A549 (cell line): ENCODE measurements around the gene SPINK4. TPM values are rescaled to one million over a fixed set of nuclear protein-coding genes. Genes with fewer than 3 reads are reported as not detected.

Experiments
- ATAC-seq, 2 experiments: fragments of 200-7000 bp in 1 of 2; fragments of >200 bp in 1 of 2; cut with Nextera tagmentation in 1 of 2; cut with Tn5 transposase in 1 of 2; 3 replicates each; pipeline versions ENCODE4 v1.8.0 to v1.9.1; 2018 to 2020; ENCODE audit warnings: mild to moderate bottlenecking in 1 of 2, moderate library complexity in 1 of 2
- CTCF ChIA-PET: fragments of 300-600 bp; sonication (Branson Sonifier 250); formaldehyde crosslinking; extraction: SDS; loops from one replicate; lab custom pipeline; 2021; ENCODE audit warnings: antibody characterized with exemption, inconsistent platforms; lab: Yijun Ruan, JAX
- POLR2A ChIA-PET: fragments of 350-600 bp; formaldehyde crosslinking; extraction: SDS; loops from one replicate; lab custom pipeline; 2021; ENCODE audit warnings: antibody characterized with exemption, inconsistent platforms; lab: Yijun Ruan, JAX
- DNase-seq, 2 experiments: peaks; one replicate each; pipeline versions ENCODE4 v3.0.0 to v3.0.0-alpha.2; 2011 to 2016; ENCODE audit warnings: low read depth in 1 of 2, low spot score in 1 of 2
- FAIRE-seq: peaks from 2 replicates; lab custom pipeline; 2011; peaks lifted over from hg19 to GRCh38; lab: Jason Lieb, UNC
- H3K27ac ChIP-seq, 2 experiments: fragments of >200 bp; sonication (Bioruptor Twin); formaldehyde crosslinking; 3 replicates each; pipeline ENCODE4 v1.5.1; 2016 to 2017
- H3K4me1 ChIP-seq: fragments of >200 bp; sonication (Bioruptor Twin); formaldehyde crosslinking; 3 replicates; pipeline ENCODE4 v1.6.1; 2016
- H3K4me2 ChIP-seq: fragments of >200 bp; sonication (Bioruptor Twin); formaldehyde crosslinking; 3 replicates; pipeline ENCODE4 v1.6.1; 2016
- H3K4me3 ChIP-seq: fragments of >200 bp; sonication (Bioruptor Twin); formaldehyde crosslinking; 3 replicates; pipeline ENCODE4 v1.5.1; 2016
- H3K9me3 ChIP-seq: fragments of >200 bp; sonication (Bioruptor Twin); formaldehyde crosslinking; 3 replicates; pipeline ENCODE4 v1.6.1; 2016
- BCL3 ChIP-seq: fragments of >200 bp; sonication (Bioruptor Twin); formaldehyde crosslinking; IDR thresholded peaks from 3 replicates; pipeline ENCODE4 v1.6.1; 2016
- BHLHE40 ChIP-seq: IDR thresholded peaks from 2 replicates; pipeline ENCODE4 v1.6.1; 2012; ENCODE audit warnings: low read depth, low read length, inconsistent platforms
- CBX8 ChIP-seq: fragments of 200-600 bp; sonication (generic); IDR thresholded peaks from 2 replicates; pipeline ENCODE4 v1.6.1; 2016
- CHD2 ChIP-seq: fragments of 150-350 bp; IDR thresholded peaks from 2 replicates; pipeline ENCODE4 v1.6.1; 2014; ENCODE audit warnings: low read length; ENCODE audit not compliant: partially characterized antibody
- CHD4 ChIP-seq: fragments of 200-600 bp; sonication (generic); IDR thresholded peaks from 2 replicates; pipeline ENCODE4 v1.6.1; 2016; ENCODE audit warnings: antibody characterized with exemption, mild to moderate bottlenecking, borderline replicate concordance
- CTCF ChIP-seq: fragments of >200 bp; sonication (Bioruptor Twin); formaldehyde crosslinking; IDR thresholded peaks from 3 replicates; pipeline ENCODE4 v1.5.1; 2016
- EHF ChIP-seq: fragments of 250-450 bp; sonication (Bioruptor Pico); IDR thresholded peaks from 2 replicates; pipeline ENCODE4 v1.5.0; 2020; ENCODE audit warnings: mild to moderate bottlenecking
- EP300 ChIP-seq, 2 experiments: fragments of >200 bp; sonication (Bioruptor Twin); formaldehyde crosslinking; IDR thresholded peaks; 2 replicates in 1 of 2; 3 replicates in 1 of 2; pipeline ENCODE4 v1.6.1; 2016 to 2017
- FOSL2 ChIP-seq, 2 experiments: fragments of 450-650 bp in 1 of 2; fragments of >200 bp in 1 of 2; sonication (Bioruptor Twin) in 1 of 2; formaldehyde crosslinking; IDR thresholded peaks; 2 replicates each; pipeline versions ENCODE4 v1.5.0 to v1.6.1; 2016 to 2020; ENCODE audit warnings: mild to moderate bottlenecking in 1 of 2, moderate library complexity in 1 of 2
- FOXS1 ChIP-seq: fragments of 250-450 bp; sonication (Bioruptor Pico); IDR thresholded peaks from 2 replicates; pipeline ENCODE4 v1.5.0; 2020; ENCODE audit warnings: mild to moderate bottlenecking, moderate library complexity
- HDAC2 ChIP-seq: fragments of 200-600 bp; sonication (generic); IDR thresholded peaks from 2 replicates; pipeline ENCODE4 v1.6.1; 2016
- HEYL ChIP-seq: fragments of 250-450 bp; sonication (Bioruptor Pico); IDR thresholded peaks from 2 replicates; pipeline ENCODE4 v1.8.0; 2021; ENCODE audit warnings: mild to moderate bottlenecking, moderate library complexity
- HOXA7 ChIP-seq: fragments of 250-450 bp; sonication (Bioruptor Pico); IDR thresholded peaks from 2 replicates; pipeline ENCODE4 v1.5.0; 2020; ENCODE audit warnings: mild to moderate bottlenecking, moderate library complexity
- HOXB13 ChIP-seq: fragments of 250-450 bp; sonication (Bioruptor Pico); IDR thresholded peaks from 2 replicates; pipeline ENCODE4 v1.5.0; 2020; ENCODE audit warnings: low read depth, mild to moderate bottlenecking, moderate library complexity
- HOXB5 ChIP-seq: fragments of 250-450 bp; sonication (Bioruptor Pico); IDR thresholded peaks from 2 replicates; pipeline ENCODE4 v1.5.0; 2020; ENCODE audit warnings: mild to moderate bottlenecking, moderate library complexity
- MAFK ChIP-seq: fragments of 450-650 bp; IDR thresholded peaks from 2 replicates; pipeline ENCODE4 v1.6.1; 2014; ENCODE audit not compliant: partially characterized antibody
- MYC ChIP-seq: IDR thresholded peaks from 2 replicates; pipeline ENCODE4 v1.6.1; 2012; ENCODE audit warnings: mild to moderate bottlenecking, inconsistent platforms, low read length, improper control_type of control experiment, borderline replicate concordance
- NFE2L2 ChIP-seq: fragments of 150-350 bp; conservative IDR thresholded peaks from 2 replicates; pipeline ENCODE4 v1.6.1; 2014; ENCODE audit warnings: low read length
- NR3C1 ChIP-seq: fragments of >200 bp; sonication (Bioruptor Twin); formaldehyde crosslinking; IDR thresholded peaks from 3 replicates; pipeline ENCODE4 v1.6.1; 2017
- PBX3 ChIP-seq: IDR thresholded peaks from 2 replicates; pipeline ENCODE4 v1.6.1; 2012
- RFX5 ChIP-seq: fragments of 450-650 bp; IDR thresholded peaks from 2 replicates; pipeline ENCODE4 v1.7.1; 2014; ENCODE audit warnings: antibody characterized with exemption, mild to moderate bottlenecking, moderate library complexity
- TFCP2L1 ChIP-seq: fragments of 250-450 bp; sonication (Bioruptor Pico); IDR thresholded peaks from 2 replicates; pipeline ENCODE4 v1.5.0; 2021; ENCODE audit warnings: mild to moderate bottlenecking
- TP53 ChIP-seq: fragments of 250-450 bp; sonication (Bioruptor Pico); IDR thresholded peaks from 2 replicates; pipeline ENCODE4 v1.5.0; 2021; ENCODE audit warnings: mild to moderate bottlenecking, moderate library complexity
- ZNF302 ChIP-seq: fragments of 250-450 bp; sonication (Bioruptor Pico); IDR thresholded peaks from 2 replicates; pipeline ENCODE4 v1.9.0; 2021; ENCODE audit warnings: inconsistent platforms, mild to moderate bottlenecking, moderate library complexity
- ZSCAN20 ChIP-seq: fragments of 250-450 bp; sonication (Bioruptor Pico); IDR thresholded peaks from 2 replicates; pipeline ENCODE4 v1.8.0; 2022; ENCODE audit warnings: mild to moderate bottlenecking, moderate library complexity
- WGBS: methylation state at CpG from one replicate; pipeline ENCODE4 v1.1.6; 2017; ENCODE audit errors: missing lambda C conversion rate; 5-methylcytosine and 5-hydroxymethylcytosine counted together
- polyA plus RNA-seq, 4 experiments: library from polyadenylated mRNA; depleted of rRNA in 3 of 4; stranded (reverse); fragments of >200 nt; fragmentation: RNase III in 1 of 4; extraction: RNeasy Plus Mini Kit Qiagen cat#74134 plus additional on column Dnase treatment in 1 of 4; gene quantifications; 2 replicates in 3 of 4; 3 replicates in 1 of 4; pipeline ENCODE4 v1.2.3, GENCODE V29; 2011 to 2017
- TF ChIP-seq, protein P1 (sequence below): fragments of >200 bp; sonication (Bioruptor Twin); formaldehyde crosslinking; IDR thresholded peaks from 2 replicates; pipeline ENCODE4 v1.6.1; 2016
- TF ChIP-seq, protein P2 (sequence below): fragments of 150-350 bp; IDR thresholded peaks from 2 replicates; pipeline ENCODE4 v1.6.1; 2014; ENCODE audit warnings: low read depth, mild to moderate bottlenecking, low read length
- TF ChIP-seq, protein P3 (sequence below): IDR thresholded peaks from 2 replicates; pipeline ENCODE4 v1.6.1; 2012
- TF ChIP-seq, protein P4 (sequence below): IDR thresholded peaks from 2 replicates; pipeline ENCODE4 v1.6.1; 2012; ENCODE audit warnings: low read depth, borderline replicate concordance

Gene SPINK4
- polyA plus RNA-seq, 2 of the 4 experiments (the other 2 are of a cell fraction) = not detected

DNA sequence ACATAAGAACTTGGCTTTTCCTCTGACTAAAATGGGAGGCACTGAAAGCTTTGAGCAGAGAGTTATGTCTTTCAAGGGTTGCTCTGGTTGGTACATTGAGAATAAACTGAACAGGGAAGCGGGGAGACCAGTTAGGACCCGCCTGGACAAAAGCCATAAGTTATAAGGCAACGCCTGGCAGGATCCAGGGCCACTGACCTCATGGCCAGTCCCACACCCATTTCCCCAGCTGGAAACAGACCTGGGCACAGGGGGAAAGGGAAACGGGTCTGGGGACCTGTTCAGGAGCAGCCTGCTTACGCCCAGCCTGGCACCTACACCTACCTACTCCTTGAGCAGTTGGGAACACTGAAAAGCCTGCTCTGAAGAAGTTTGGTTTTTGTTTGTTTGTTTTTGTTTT is 1.3 kb downstream of the SPINK4 start:
- Histone ChIP-seq H3K9me3 (no peaks in the 10 kb centered on the region), H3K4me2 (no peak overlapping the region), H3K27ac (peak overlapping the region in 1 of 2 experiments; percentile 64; a peak in 3 of 6 replicates), H3K4me1 (peaks cover 14% of the 10 kb centered on the region), H3K4me3 (no peak overlapping the region)
- WGBS = 80% methylated on average over 5 of the region's 5 CpGs
- FAIRE-seq (no peak), DNase-seq (no peak), ATAC-seq (no peak)
- no peak for TF ChIP-seq CTCF
- no peak for TF ChIP-seq EHF
- TF ChIP-seq, protein P1, sequence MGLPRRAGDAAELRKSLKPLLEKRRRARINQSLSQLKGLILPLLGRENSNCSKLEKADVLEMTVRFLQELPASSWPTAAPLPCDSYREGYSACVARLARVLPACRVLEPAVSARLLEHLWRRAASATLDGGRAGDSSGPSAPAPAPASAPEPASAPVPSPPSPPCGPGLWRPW = no peak
- TF ChIP-seq HOXA7 (CRISPR knock-in tag) = no peak
- TF ChIP-seq TFCP2L1 (CRISPR knock-in tag) = no peak
- TF ChIP-seq HEYL (CRISPR knock-in tag) = no peak
- no peak for TF ChIP-seq EP300 (IDR thresholded peaks at IDR 0.05)
- TF ChIP-seq, protein P2, sequence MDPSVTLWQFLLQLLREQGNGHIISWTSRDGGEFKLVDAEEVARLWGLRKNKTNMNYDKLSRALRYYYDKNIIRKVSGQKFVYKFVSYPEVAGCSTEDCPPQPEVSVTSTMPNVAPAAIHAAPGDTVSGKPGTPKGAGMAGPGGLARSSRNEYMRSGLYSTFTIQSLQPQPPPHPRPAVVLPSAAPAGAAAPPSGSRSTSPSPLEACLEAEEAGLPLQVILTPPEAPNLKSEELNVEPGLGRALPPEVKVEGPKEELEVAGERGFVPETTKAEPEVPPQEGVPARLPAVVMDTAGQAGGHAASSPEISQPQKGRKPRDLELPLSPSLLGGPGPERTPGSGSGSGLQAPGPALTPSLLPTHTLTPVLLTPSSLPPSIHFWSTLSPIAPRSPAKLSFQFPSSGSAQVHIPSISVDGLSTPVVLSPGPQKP = no peak
- TF ChIP-seq CHD2 = no peak
- TF ChIP-seq ZSCAN20 (CRISPR knock-in tag) = no peak
- TF ChIP-seq HOXB5 (CRISPR knock-in tag) = no peak
- TF ChIP-seq MAFK = no peak
- no peak for TF ChIP-seq PBX3
- no peak for TF ChIP-seq FOSL2 (IDR thresholded peaks at IDR 0.05)
- no peak for TF ChIP-seq FOSL2 (CRISPR knock-in tag; IDR thresholded peaks at IDR 0.05)
- no peak for TF ChIP-seq NR3C1
- TF ChIP-seq MYC = no peak
- no peak for TF ChIP-seq HDAC2
- TF ChIP-seq ZNF302 (CRISPR knock-in tag) = no peak
- ChIA-PET CTCF (interaction anchor here (0.7 to 9.5 kb wide), 4 partner anchors 8 to 225 kb away, joined by 3 to 71 read pairs (median 8); no protein-coding TSS in a partner anchor), POLR2A (no interaction called here)

- POLR2A ChIA-PET = no interaction called here
- DNase-seq = no peak
- CTCF ChIA-PET = interaction anchor here (0.5 to 9.5 kb wide), 6 partner anchors 9 to 407 kb away, joined by 3 to 71 read pairs (median 4); no protein-coding TSS in a partner anchor
- Histone ChIP-seq H3K9me3 (no peaks in the 10 kb centered on the region), H3K4me1 (0 out of 3 replicates have a peak, but pooled peaks cover 8% of the 10 kb centered on the region), H3K4me2 (no peak overlapping the region), H3K27ac (peak overlapping the region in 1 of 2 experiments; percentile 64; a peak in 1 of 6 replicates), H3K4me3 (no peak overlapping the region)
- WGBS = 83% methylated on average over 6 of the region's 6 CpGs
- no peak for ATAC-seq
- FAIRE-seq = no peak
- TF ChIP-seq RFX5 (no peak), HOXA7 (CRISPR knock-in tag) (no peak), CBX8 (no peak), HOXB13 (CRISPR knock-in tag) (no peak), TP53 (CRISPR knock-in tag) (no peak), ZNF302 (CRISPR knock-in tag) (no peak), NR3C1 (no peak), BCL3 (no peak), BHLHE40 (no peak), EHF (no peak), CHD4 (no peak), NFE2L2 (no peak), CHD2 (no peak), FOXS1 (no peak)
- TF ChIP-seq, protein P3, sequence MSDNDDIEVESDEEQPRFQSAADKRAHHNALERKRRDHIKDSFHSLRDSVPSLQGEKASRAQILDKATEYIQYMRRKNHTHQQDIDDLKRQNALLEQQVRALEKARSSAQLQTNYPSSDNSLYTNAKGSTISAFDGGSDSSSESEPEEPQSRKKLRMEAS = no peak
- TF ChIP-seq, protein P4, sequence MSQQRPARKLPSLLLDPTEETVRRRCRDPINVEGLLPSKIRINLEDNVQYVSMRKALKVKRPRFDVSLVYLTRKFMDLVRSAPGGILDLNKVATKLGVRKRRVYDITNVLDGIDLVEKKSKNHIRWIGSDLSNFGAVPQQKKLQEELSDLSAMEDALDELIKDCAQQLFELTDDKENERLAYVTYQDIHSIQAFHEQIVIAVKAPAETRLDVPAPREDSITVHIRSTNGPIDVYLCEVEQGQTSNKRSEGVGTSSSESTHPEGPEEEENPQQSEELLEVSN = no peak
Observed at GRCh38 chr9:33242609-33243134, 2.7 kb downstream of the SPINK4 start.
